DMS53 treated with DMSO at 0.1 percent for 48 hours (cell line): ENCODE data around the gene FARP2.
"Not testable (repeated sequence)": the region's sequence is repeated elsewhere in the genome, so short reads cannot be mapped to it uniquely, and the experiment has no call there.

Source experiments
- DNase-seq: peaks from one replicate; lab custom pipeline; 2025; ENCODE audit not compliant: unreplicated experiment; lab: John Stamatoyannopoulos, UW

FARP2 gene

DNA sequence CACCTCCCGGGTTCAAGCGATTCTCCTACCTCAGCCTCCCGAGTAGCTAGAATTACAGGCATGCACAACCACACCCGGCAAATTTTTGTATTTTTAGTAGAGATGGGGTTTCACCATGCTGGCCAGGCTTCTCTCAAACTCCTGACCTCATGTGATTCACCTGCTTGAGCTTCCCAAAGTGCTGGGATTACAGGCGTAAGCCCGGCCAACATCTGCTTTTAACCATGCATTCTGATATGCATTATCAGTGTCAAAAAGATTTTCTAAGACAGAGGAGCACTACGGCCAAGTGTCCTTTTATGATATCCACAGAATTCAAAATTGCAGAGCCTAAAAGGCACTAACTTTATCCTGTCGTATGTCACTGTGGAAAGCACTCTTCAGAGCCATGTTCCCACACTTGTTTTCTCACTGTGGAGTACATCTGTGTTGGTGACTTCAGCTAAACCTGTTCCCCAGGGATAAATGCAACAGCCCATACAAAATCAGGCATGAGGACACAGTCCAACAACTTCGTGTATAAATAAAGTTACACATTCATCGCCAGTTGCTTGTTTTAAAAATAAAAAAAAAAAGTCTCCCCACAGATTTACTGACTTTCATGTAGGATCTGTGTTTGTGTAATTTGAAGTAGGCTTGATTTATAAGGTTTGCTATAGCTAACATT lies 95.9 kb downstream of the FARP2 start:
- no peak for DNase-seq

DNA sequence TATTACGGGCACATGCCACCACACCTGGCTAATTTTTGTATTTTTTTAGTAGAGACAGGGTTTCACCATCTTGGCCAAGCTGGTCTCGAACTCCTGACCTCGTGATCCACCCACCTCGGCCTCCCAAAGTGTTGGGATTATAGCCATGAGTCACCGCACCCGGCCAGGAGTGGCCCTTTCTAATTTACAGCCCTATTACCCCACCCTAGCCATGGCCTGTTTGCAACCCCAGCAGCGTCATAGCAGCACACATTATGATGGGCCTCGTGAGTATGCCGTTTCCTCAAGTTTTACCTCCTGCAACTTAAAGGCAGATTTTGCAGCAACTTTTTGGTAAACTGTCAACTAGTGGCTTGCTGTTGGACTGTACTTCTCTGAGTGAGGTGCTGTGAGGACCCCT lies 97.8 kb downstream of the FARP2 start:
- DNase-seq: not testable (repeated sequence)

DNA sequence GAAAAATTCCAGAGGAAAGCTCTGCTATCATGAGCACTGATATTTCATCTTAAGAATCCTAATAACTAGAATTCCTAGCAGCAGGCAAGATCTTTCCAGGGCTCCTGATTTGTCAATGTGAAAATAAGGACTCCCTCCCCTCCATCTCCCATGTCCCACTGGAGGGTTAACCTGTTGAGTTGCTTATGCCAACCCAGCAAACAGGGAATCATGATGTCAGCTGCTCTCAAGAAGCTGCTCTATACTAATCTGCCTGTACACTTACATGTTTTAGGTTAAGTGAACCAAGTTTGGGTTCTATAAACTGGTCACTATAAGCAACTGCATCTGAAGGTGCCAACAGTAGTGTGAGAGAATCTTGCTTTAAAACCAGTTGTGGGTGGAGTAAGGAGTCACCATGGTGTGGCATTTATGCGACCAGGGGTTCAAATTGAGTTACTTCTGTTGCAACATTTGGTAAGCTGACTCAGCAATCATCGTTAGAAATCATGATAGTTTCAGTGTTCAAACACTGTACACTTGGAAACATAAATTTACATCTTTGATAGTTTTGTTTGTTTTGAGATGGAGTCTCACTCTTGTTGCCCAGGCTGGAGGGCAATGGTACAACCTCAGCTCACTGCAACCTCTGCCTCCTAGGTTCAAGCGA lies 98.9 kb downstream of the FARP2 start:
- DNase-seq: no peak

DNA sequence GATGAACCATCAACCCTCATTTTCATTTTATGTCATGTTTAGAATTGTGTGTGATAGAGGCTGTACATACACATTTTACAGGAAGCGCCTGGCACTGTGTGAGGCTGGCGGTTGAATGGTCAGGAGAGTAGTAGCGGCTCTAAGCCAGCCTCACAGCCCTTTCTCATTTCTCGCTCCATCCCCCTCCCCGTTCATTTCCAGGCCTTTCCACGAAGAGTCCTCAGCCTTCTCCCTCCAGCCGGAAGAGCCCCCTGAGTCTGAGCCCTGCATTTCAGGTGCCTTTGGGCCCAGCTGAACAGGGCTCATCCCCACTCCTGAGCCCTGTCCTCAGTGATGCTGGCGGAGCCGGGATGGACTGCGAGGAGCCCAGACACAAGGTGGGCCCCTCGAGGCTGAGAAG lies 100.5 kb downstream of the FARP2 start:
- DNase-seq: no peak

DNA sequence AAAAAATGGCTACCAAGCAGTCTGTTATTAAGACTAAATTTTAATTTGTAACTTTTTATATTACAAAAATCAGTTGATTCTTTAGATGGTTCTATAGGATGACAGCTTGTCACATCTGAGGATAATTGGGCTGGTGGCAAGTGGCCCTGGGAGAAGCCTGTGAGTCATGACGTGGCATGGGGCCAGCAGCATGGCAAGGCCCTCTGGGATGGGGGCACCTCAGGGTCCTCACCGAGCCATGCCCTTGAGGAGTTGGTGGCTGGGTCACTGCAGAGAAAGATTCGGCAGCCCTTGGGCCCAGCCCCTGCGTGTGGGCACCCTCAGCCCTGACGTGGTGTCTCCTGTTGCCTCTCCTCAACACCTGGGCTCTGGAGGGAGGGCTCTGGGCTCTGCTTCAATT lies 102.6 kb downstream of the FARP2 start:
- no peak for DNase-seq

DNA sequence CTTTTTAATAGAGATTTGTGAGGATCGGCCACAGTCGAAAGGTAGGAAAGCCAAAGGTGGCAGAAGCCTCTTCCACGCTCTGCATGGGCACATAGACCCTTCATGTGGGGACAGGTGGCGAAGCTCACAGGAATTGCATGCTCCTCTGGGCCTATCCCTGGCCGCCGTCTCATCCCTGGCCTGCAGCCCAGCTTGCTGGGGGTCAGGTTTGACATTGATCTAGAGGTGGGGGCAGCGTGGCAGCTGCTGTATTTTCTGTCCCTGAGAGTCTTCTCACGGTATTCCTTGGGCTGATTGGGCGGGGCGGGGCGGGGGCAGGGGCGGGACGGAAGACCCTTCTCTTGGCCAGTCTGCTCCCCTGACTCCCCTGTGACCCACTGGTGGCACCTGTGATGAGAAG lies 103.4 kb downstream of the FARP2 start:
- DNase-seq: no peak

DNA sequence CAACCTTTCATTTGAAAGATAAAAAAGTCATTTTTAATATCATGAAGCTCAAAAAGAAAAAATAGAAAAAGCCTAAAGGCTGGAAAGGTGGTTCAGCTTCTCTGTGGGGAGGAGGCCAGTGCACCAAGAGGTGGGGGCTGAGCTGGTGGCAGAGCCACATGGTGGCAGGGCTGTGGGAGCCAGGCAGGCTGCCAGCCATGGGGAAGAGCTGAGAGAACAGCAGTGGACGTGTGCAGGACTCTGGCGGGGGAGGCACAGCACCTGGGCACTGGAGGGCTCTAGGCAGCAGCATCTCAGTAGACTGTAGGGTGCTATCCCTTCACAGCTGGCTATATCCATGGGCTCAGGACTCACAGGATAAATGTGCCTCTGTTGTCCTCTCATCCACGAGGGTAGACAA lies 104.5 kb downstream of the FARP2 start:
- no peak for DNase-seq

DNA sequence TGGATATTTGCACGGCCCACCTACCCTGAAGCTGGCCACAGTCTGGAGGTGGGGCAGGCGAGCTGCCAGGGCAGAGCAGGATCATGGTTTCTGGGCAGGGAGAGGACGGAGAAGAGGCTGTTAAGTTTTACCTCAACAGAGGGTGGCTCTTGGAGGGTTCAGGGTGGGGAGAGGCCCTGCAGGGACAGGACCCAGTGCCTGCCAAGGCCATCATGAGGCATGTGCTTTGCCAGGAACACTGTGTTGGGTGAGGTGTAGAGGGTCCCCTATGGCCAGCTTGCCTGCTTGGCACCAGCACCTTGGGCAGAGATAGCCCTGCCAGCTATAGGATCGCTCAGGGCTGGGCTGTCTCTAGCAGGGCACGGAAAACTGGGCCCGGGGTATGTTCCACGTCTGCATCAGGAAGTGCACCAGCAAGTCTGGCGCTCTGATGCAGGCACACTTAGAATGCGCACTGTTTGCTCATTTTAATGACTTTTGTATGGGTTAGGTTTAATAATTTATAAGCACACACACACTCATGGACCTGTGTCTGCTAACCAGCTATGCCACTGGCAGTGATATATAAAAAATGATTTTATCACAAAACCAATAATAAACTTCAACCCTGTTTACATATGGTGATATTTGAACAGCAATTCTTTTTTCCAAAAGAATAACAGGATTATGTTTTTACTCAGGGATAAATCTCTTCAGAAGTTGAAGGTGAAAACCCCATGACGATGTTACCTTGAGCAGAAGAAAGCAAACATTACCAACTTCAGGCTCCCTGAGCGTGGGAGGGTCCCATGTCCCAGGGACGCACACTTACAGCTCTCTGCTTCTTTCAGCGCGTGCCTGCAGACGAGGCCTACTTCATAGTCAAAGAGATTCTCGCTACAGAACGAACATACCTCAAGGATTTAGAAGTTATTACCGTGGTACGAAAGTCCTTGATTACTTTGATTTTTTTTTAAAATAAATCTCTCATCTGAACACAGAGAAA lies 105.9 kb downstream of the FARP2 start:
- no peak for DNase-seq

DNA sequence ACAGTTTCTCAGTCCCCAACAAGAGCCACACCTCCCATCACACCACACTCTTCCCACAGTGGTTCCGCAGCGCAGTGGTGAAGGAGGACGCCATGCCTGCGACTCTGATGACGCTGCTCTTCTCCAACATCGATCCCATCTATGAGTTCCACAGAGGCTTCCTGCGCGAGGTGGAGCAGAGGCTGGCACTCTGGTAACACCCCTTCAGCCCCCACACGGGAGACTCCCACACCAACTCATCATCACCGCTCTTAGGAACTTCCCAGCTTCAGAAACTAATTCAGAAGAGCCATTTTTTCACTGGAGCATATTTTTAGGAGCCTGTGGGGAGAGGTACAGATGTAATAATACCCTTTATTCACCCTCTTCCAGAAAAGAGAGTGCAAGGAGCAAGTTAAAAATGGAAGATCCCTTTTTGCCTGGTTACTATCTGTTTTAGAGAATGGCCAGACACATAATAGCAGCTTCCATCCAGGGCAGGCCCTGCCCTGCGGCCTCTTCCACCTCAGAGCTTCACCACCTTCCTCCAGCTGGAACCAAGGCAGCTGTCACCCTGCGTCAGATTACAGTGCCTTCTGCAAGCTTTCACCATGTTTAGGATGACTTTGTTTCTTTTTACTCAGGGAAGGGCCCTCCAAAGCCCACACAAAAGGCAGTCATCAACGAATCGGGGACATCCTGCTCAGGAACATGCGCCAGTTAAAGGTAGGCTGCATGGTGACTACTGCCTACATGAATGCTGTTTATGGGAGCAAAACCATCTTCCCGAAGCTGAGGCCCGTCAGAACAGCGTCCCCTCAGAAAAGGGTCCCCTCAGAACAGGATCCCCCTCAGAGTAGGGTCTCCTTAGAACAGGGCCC lies 107.4 kb downstream of the FARP2 start:
- no peak for DNase-seq

DNA sequence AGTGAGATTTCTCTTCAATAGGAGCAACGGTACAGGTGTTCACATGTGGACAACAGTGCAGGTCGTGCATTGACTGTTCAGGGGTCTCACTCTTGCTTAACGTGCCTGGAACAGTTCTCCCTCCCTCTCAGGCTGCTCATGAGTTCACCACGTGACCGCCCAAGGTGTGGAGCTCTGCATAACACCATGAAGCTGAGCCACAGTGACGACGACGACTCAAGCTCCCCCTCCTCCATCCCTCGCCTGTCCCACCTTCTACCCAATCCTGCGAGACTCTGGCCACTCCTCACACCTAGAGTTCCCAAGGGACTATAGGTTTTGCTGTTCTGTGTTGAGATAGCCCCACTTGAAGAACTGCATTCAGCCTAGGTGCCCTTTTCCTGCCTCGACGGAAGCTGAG lies 109.5 kb downstream of the FARP2 start:
- DNase-seq: no peak

DNA sequence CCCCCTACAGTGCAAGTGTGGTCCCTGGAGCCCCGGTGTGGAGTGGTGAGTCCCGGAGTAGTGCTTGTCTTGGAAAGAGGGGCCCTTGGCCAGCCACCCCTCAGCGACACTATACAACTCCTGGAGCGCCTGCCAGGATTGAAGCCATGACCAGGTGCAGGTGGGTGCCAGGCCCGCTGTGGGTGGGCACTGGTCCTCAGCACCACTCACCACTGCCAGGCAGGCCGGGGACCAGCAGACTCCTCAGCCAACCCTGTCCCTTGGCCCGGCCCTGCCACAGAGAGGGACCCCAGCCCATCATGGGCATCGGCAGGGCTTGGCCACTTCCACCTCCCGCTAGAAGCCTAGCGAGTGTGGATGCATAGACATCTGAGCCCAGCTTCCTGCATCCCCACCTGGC lies 110.1 kb downstream of the FARP2 start:
- DNase-seq: no peak

DNA sequence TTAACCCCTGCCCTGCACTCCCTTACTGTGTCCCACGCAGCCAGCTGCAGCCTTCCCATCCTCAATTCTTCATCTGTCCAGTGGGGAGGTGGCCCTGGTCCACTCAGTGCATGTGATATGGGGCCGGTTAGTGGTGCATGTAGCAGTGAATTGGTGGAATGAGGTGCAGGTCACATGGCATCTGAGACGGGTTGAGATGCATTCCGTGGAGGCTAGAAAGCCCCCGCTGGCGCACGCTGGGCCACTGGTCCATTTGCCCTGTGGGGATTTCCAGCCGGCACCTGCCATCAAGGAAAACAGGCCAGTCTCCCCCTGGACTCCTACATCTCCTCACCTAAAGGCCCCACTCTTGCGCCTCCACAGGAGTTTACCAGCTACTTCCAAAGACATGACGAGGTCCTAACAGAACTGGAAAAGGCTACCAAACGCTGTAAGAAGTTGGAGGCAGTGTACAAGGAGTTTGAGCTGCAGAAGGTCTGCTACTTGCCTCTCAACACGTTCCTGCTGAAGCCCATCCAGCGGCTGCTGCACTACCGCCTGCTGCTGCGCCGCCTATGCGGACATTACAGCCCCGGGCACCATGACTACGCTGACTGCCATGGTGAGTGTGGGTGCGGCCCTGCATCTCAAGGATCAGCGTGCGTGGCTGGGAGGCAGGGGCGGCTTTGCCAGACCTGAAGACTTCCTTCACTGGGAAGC lies 111.8 kb downstream of the FARP2 start:
- no peak for DNase-seq

DNA sequence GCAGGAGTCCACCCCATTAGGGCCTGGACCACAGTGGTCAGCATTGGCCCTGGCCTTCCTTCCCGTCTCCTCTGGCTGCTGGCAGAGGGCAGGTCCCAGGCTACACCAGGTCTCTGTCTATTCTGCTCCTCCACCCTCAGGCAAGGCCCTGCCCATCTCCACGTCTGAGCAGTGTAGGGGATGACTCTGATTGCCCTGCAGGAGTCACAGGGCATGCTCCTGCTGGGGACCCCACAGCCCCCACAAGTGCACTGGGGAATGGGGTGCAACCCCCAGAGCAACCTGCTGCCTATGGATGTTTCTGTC lies 112.3 kb downstream of the FARP2 start:
- DNase-seq: no peak

DNA sequence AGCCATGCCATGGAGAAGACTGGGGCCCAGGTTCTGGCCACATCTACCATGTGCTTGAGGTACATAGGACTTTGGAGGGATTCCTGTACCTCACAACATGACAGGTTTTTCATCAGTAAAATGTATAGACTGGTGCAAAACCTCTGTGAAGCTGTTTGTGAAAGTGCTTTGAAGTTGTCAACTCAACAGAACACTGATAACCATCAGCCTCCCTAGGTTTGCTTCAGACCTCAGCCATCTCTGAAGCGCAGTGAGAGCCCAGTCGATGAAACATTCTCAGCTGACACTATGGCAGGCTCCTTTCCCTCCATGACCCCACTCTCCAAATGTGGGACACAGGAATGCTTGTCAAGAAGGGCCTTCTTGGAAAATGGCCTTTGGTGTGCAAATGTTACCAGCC lies 113.7 kb downstream of the FARP2 start:
- DNase-seq: no peak

DNA sequence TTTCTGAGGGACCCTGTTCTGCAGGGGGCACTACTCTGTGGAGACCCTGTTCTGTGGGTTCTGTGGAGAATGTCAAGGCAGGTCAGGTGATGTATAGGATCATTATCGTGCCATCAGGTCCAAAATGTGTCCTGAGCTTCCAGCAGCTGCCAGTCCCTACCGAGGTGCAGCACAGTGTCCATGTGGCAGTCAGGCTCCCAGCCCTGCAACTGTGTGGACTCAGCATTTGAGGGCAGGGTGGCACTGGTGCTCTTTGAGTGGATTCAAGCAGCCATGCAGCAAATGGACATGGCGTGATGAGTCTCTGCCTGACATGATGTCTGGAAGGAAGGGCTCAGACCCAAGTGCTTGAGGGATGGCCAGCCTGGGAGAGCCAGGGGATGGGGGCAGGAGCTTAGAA lies 117.3 kb downstream of the FARP2 start:
- no peak for DNase-seq

DNA sequence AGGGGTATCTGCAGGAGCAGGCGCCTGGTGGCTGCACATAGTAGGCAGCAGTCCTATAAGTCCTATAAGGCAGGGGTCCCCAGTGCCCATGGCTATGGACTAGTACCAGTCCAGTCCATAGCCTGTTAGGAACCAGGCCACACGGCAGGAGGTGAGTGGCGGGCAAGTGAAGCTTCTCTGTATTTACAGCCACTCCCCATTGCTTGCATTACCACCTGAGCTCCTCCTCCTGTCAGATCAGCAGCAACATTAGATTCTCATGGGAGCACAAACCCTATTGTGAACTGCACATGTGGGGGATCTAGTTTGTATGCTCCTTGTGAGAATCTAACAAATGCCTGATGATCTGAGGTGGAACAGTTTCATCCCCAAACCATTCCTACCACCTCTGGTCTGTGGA lies 119.2 kb downstream of the FARP2 start:
- DNase-seq: no peak

DNA sequence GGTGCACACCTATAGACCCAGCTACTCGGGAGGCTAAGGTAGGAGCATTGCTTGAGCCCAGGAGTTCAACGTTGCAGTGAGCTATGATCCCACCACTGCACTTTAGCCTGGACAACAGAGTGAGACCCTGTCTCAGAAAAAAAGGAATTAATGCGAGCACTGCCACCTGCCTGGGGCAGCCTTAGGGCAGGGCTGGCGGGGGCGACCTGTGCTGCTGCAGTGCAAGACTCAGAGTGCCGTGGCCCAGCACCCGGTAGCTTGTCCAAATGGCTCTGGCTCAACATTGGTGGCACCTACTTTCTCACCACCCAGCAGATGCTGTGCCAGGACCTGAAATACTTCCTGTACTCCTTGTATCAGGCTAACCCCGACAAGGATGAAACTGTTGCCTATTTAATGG lies 122.1 kb downstream of the FARP2 start:
- no peak for DNase-seq

DNA sequence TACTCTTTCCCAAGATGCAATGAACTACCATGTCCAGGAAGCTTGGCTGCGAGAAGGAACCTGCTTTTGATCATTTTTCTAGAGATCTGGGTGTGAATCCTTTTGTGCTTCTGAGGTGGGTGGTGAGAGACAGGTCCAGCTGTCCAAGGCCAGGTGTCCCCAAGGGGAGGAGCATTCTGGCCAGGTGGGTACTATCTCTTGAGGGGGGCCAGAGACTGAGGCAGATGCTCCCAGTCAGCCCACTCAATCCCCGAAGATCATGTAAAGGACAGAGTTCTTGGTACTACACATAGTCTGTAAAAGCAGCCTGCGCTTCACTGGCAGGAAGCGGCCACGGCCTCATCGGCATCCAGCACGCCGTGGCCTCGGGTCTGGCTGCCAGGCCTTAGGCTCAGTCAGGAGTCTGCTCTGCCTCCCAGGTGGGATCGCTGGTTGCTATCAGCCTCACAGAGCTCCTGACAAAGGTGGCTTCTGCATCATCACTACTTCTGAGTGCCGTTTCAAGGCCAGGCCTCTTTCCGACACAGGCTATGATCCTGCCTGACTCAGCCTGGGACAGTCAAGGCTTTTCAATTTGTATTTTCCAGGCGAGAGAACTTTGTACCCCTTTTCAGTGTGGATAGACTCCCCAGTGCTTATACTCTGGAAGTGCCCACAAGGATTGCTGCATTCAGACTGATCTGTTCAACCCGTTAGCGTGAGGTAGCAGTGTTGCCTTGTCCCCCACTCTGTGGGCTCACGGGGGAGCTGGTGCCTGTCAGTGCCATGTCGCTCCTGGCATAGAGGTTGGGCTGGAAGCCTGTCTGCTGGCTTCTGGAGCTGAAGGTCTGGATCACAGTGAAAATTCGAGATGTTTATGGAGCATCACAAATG lies 123.2 kb downstream of the FARP2 start:
- no peak for DNase-seq

DNA sequence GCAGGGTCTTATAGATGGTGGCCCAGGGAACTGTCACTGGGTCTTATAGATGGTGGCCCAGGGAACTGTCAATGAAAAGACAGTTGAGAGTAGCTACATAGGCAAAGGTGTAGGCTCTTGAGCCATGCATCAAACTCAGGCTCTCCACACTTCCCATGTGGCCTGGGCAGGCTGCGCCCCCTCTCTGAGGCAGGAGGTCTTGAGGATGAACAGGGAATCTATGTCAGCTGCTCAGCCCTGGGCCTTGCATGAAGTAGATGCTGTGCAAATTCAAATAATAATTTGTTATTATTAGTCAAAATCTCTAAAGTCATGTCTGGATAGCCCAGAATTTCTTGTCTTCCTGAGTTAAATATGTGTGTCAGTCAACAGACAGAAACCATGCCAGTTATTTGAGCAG lies 125.6 kb downstream of the FARP2 start:
- DNase-seq: no peak
